ENCODE results near the gene ARHGEF7.

The ARHGEF7 gene

DNA sequence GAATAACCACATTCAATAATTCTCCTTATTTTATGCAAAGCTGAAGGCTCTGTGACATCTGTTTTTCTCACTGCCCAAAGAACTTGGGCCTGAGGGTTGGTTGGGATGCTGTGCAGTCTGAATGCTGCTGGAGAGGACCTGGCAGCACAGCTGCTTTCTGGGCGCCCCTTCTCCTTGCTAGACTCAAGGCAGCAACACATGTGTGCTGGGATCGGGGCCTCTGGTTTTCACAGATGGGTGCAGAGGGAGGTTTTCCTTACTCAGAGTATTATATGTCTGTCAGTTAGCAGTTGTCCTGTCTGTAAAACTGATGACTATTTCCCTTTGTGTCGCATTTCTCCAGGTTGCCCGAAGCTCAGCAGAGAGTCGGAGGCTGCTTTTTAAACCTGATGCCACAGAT is 152.1 kb downstream of the ARHGEF7 start:
- Mint-ChIP-seq H3K9me3 (no peaks in the 10 kb centered on the region), H3K36me3 (peaks cover 3% of the 10 kb centered on the region), H3K4me3 (no peak overlapping the region), H3K27ac (no peak overlapping the region), H3K27me3 (no peaks in the 10 kb centered on the region), H3K4me1 (peaks cover 12% of the 10 kb centered on the region)

DNA sequence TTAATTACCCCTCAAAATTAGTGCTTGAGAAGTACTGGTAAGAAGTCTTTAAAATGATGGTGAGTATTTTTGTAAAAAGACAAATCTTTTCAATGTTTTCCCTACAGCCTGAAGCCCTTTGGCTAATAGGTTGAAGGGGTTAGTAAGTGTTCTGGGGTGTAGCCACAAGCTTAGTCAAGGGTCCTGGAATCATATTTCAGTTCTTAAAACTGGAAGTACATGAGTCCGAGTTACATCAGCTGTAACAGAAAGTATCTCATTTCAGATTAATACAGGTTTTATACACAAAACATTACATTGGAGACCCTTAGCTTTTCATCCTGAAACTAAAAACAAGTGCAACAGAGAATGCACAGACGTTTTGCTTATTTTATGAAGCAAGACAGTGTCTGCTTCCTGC is 152.7 kb downstream of the ARHGEF7 start:
- peaks cover 3% of the 10 kb centered on the region for H3K36me3 Mint-ChIP-seq
- no peaks in the 10 kb centered on the region for H3K27me3 Mint-ChIP-seq
- H3K4me1 Mint-ChIP-seq: peaks cover 9% of the 10 kb centered on the region
- H3K27ac Mint-ChIP-seq: no peak overlapping the region
- no peaks in the 10 kb centered on the region for H3K9me3 Mint-ChIP-seq
- no peak overlapping the region for H3K4me3 Mint-ChIP-seq

DNA sequence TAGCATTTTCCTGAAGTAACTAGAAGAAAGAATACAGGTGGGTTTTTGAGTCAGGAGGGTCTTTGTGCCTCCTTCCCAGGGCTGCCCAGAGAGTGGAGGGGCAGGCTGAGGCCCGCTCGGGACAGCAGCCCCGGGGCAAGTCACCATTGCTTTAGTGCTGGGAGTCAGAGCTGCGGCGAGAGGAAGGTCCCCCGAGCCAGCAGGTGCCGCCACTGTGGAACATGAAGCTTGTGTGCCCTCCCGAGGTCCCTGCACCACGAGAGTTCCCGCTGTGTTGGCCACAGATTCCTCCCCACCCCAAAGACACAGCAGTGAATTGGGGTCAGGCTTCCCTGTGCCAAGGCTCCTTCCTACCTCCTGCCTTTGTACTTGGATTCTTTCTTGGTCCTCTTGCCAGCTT is 154.4 kb downstream of the ARHGEF7 start:
- H3K4me1 Mint-ChIP-seq: peaks cover 9% of the 10 kb centered on the region
- H3K27me3 Mint-ChIP-seq: no peaks in the 10 kb centered on the region
- H3K4me3 Mint-ChIP-seq: no peak overlapping the region
- H3K27ac Mint-ChIP-seq: no peak overlapping the region
- no peaks in the 10 kb centered on the region for H3K9me3 Mint-ChIP-seq
- peaks cover 3% of the 10 kb centered on the region for H3K36me3 Mint-ChIP-seq

DNA sequence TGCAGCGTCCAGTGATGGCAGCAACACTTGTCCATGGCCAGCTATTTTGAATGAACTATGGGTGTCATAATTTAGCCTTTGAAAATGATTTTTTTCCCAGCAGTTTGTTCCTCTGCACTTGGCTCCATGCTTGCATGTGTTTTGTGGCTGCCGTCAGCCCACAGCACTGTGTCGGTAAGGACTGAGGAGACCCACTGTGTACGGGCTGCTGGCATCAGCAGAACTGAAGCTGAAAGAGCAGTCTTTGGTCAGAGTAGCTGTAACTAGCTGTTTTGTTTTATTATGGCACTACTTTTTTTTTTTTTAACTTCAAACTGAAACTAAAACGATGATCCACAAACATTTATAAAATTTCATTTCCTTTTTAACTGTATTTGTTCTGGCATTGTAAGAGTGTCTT is 155.0 kb downstream of the ARHGEF7 start:
- Mint-ChIP-seq H3K27ac (no peak overlapping the region), H3K36me3 (peaks cover 3% of the 10 kb centered on the region), H3K4me3 (no peak overlapping the region), H3K9me3 (no peaks in the 10 kb centered on the region), H3K27me3 (no peaks in the 10 kb centered on the region), H3K4me1 (peaks cover 9% of the 10 kb centered on the region)

DNA sequence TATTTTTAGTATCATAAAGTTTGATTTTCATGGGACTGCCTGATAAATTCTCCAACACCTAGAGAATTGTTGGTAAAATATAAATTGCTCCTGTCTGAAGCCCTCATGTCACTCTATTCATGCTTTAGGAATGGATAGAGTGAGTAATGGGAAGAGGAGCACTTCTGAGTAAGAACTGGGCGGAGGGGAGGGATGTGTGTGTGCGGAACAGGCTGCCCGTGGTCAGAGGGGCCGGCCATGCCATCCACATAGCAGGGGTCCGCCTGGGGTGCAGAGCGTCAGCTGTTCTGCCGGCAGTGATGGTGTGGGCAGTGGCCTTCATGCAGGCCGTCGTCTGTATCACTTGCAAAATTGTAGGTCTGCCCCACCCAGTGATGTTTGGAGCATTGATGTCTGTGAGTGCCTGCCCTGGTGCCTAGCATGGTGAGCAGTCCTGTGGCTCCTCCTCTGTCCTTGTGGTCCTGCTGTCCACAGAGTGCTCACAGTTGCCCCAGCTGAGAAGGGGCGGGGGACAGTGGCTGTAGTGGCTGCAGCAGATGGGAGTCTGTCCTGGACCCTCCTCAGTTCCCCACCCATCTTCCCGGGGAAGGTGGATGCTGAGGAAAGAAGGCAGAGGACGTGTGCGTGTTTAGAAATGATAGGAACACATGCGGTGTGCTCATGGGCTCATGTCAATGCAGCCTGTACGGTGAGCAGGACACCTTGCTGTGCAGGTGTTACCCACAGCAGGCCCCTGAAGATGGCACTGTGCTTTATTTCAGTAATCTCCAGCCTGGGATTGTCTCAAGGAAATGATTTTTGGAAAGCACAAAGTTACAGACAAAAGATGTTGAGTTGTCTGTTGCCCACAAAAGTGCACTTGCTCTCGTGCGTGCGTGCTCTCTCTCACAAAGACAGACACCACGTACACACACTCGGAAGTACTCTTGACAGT is 155.9 kb downstream of the ARHGEF7 start:
- H3K4me1 Mint-ChIP-seq: peaks cover 12% of the 10 kb centered on the region
- H3K27me3 Mint-ChIP-seq: no peaks in the 10 kb centered on the region
- no peak overlapping the region for H3K27ac Mint-ChIP-seq
- H3K36me3 Mint-ChIP-seq: peaks cover 3% of the 10 kb centered on the region
- no peaks in the 10 kb centered on the region for H3K9me3 Mint-ChIP-seq
- H3K4me3 Mint-ChIP-seq: no peak overlapping the region

DNA sequence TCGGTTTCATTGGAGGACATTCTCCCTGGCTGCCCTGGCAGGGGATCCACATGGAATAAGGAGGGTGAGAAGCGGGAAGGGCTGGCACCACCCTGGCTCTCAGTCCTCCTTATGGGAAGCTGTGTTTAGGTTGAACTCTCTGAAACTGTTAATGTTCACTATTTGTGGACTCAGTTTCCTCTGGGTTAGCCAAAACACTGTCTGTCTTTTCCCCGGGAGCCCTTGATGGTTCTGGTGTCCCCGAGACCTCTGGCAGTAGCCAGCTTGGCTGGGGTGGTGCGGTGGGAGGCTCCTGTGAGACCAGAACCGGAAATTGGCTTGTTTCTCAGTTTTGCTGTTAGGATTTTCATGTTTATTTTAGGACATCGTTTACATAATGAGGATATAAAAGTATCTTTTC is 157.0 kb downstream of the ARHGEF7 start:
- peaks cover 9% of the 10 kb centered on the region for H3K4me1 Mint-ChIP-seq
- H3K4me3 Mint-ChIP-seq: no peak overlapping the region
- H3K27ac Mint-ChIP-seq: no peak overlapping the region
- no peaks in the 10 kb centered on the region for H3K9me3 Mint-ChIP-seq
- peaks cover under 1% of the 10 kb centered on the region for H3K36me3 Mint-ChIP-seq
- no peaks in the 10 kb centered on the region for H3K27me3 Mint-ChIP-seq

DNA sequence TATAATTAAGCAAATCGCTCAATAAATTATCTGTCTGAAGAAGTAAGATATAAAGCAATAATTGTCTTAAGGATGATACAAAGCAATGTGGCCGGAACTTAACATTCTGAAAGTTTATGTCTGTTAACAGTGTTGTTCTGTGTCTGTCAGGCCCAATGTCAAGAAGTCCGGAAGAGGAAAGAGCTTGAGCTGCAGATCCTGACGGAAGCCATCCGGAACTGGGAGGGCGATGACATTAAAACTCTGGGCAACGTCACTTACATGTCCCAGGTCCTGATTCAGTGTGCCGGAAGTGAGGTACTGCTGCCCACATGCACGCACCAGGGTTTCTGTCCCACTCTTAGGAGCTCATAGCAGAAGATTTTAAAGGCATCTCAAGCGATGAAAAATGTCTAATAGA is 160.3 kb downstream of the ARHGEF7 start:
- Mint-ChIP-seq H3K27ac (no peak overlapping the region), H3K9me3 (no peaks in the 10 kb centered on the region), H3K27me3 (no peaks in the 10 kb centered on the region), H3K36me3 (peaks cover 7% of the 10 kb centered on the region), H3K4me1 (peaks cover 6% of the 10 kb centered on the region), H3K4me3 (no peak overlapping the region)

DNA sequence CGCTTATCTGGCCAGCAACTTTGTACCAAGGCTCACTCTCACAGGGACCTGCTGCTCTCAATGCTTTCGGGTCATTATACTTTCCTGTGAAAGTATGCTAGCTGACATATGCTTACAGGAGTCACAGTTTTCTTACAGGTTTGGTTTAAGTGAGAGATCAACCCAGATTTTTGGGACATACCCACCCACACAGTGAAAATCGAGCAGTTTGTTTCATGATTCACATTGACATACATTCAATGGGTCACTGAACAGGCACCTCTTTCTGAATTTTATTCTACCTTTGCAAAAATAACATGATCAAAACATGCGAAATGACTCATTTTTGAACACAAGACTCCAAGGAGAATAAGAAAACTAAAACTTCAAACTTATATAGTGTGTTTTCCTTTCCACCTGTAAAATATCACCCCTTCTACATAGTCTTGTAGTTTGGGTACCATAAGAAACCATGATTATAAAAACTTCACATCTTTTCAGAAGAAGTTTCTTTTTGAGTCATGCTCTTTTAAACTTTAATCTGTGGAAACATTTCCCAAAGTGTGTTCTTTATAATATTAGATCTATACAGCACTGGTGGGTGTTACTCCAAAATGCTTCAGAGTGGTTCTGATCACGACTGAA is 161.0 kb downstream of the ARHGEF7 start:
- H3K36me3 Mint-ChIP-seq: peaks cover 12% of the 10 kb centered on the region
- H3K4me3 Mint-ChIP-seq: no peak overlapping the region
- H3K9me3 Mint-ChIP-seq: no peaks in the 10 kb centered on the region
- no peak overlapping the region for H3K27ac Mint-ChIP-seq
- H3K4me1 Mint-ChIP-seq: peaks cover 5% of the 10 kb centered on the region
- no peaks in the 10 kb centered on the region for H3K27me3 Mint-ChIP-seq

DNA sequence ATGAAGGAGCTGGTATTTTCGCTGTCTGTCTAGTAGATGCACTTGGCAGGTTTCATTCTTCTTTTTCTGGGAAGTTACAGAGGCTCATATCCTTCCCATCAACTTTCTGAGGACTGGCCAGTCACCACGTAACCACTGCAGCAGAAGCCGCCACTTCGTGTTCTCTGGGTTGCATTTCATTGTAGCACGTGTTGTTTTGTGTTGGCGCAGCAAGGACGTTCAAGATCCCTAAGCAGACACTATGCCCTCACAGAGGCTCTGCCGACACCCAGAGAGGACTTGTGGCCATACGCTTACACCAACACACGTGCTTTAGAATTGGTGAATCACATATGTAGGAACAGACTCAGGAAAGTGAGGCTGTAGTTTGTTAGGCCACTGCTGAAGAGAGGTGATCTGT is 163.1 kb downstream of the ARHGEF7 start:
- no peaks in the 10 kb centered on the region for H3K27me3 Mint-ChIP-seq
- H3K27ac Mint-ChIP-seq: no peak overlapping the region
- no peaks in the 10 kb centered on the region for H3K9me3 Mint-ChIP-seq
- H3K36me3 Mint-ChIP-seq: peaks cover 13% of the 10 kb centered on the region
- H3K4me1 Mint-ChIP-seq: peaks cover 5% of the 10 kb centered on the region
- H3K4me3 Mint-ChIP-seq: no peak overlapping the region

DNA sequence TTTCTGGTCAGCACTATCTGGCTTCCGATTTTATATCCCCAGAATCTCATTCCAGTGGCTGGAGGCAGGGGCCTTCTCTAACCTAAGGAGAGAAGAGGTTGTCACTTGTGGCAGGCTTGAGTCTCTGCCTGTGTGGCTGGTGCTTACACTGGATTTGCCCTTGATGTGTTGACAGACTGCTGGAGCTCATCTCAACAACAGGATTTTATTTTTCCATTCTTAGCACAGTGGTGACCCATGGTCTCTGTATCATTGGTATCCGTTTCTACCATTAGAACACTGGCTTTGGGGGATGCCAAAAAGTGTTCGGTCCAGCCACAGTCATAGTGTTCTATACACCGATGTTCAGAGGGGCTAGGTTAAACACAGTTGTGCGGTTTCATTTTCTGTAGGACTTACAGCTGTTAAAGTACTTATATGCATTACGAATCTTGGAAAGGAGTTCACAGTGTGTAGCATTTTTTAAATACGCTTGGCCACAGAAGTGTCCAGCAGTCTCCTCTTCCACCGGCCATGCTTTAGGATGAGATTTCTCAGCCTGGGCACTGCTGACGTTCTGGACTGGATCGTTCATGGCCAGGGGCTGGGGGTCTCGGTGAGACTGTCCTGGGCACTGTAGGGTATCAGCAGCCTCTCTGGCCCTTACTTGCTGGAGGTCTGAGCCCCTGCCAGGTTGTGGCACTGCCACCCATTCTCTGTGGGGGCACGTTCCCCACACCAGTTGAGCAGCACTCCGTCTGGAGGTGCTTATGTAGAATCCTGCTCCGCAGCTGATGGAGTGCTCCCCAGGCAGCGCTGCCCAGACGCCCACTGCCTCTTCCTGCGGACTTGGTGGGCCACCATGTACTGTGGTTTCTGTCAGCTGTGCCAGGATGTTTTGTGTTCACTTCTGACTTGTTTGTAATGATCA is 163.9 kb downstream of the ARHGEF7 start:
- Mint-ChIP-seq H3K4me1 (peaks cover 5% of the 10 kb centered on the region), H3K9me3 (no peaks in the 10 kb centered on the region), H3K36me3 (peaks cover 19% of the 10 kb centered on the region), H3K27ac (no peak overlapping the region), H3K27me3 (no peaks in the 10 kb centered on the region), H3K4me3 (no peak overlapping the region)

DNA sequence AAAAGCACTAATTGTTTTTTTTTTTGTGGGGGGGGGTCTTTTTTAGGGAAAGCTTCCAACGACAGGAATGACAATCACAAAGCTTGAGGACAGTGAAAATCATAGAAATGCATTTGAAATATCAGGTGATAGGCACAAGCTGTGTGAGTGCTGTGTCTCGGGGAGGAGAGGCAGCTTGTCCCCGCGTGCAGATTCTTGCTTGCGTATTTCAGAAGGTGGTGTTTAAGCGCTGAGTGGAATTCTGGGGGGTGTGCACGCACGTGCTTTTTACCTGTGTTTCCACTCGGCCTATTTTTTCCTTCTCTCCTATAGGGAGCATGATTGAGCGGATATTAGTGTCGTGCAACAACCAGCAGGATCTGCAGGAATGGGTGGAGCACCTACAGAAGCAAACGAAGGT is 165.1 kb downstream of the ARHGEF7 start:
- H3K27me3 Mint-ChIP-seq: no peaks in the 10 kb centered on the region
- H3K4me1 Mint-ChIP-seq: peaks cover 5% of the 10 kb centered on the region
- H3K9me3 Mint-ChIP-seq: no peaks in the 10 kb centered on the region
- peaks cover 22% of the 10 kb centered on the region for H3K36me3 Mint-ChIP-seq
- H3K4me3 Mint-ChIP-seq: no peak overlapping the region
- H3K27ac Mint-ChIP-seq: no peak overlapping the region

DNA sequence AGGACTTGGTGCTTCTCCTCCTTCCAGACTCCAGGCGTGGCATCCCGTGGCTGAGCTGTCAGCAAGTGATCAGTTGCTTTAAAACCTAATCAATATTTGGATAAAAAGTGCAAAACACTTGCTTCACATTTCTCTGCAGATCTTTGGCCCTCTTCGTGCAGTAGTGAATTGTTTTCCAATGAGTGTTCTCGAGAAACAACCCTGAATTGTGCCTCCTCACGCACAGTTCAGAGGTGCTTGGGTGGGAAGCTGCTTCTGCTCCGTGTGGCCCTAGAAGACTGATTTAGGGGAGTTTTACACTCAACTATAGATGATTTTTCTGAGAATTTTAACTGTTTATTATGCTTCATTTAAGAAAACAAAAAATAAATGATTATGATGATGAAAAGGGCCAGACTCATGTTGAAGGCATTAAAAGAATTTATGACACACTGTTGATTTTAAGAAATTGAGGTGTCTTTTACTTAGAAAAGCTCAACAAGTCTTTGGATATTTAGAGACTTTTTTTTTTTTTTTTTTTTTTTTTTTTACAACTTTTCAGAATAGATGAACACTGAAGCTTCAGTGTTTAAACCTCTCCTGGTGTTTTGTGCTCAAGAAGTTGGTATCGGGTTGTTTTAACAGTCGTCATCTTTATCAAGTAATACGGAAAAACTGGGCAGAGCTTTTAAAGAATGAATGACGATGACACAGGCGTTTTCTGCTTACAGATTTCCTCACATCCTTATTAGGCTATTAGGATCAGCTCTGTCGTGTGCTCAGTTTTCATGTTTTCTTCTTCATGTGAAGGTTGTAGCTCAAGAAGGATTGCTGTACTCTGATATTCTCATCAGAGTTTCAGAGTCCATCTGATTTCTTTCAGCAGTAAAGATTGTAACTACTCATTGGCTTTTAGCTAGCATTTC is 165.8 kb downstream of the ARHGEF7 start:
- Mint-ChIP-seq H3K36me3 (peaks cover 25% of the 10 kb centered on the region), H3K4me3 (no peak overlapping the region), H3K4me1 (peaks cover 2% of the 10 kb centered on the region), H3K9me3 (no peaks in the 10 kb centered on the region), H3K27ac (no peak overlapping the region), H3K27me3 (no peaks in the 10 kb centered on the region)

DNA sequence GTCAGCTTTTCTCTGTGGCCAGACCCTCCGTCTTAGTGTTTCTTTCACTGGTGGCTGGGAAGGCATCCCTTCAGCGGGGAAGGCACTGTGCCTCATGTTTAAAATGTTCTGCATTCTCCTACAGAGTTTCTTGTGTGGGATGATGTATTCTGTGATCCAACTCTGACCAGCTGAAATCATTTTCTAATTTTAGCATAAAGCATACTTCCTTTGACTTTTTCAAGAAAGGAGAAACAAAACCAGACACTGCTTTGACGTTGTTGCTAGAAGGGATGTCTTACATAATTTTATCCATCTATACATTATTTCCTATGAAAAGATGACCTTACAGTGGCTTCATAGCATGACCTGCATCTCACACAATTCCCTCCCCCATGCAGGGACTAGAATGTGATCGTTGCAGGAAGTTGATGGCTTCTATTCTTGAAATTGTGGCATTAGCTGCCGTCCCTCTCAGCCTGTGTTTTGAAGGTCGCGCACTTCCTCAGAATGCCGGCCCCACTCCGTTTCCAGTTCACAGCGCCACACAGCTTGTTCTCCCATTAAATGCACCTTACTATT is 166.7 kb downstream of the ARHGEF7 start:
- no peak overlapping the region for H3K4me3 Mint-ChIP-seq
- peaks cover 28% of the 10 kb centered on the region for H3K36me3 Mint-ChIP-seq
- H3K27me3 Mint-ChIP-seq: no peaks in the 10 kb centered on the region
- H3K4me1 Mint-ChIP-seq: no peaks in the 10 kb centered on the region
- H3K9me3 Mint-ChIP-seq: no peaks in the 10 kb centered on the region
- no peak overlapping the region for H3K27ac Mint-ChIP-seq

DNA sequence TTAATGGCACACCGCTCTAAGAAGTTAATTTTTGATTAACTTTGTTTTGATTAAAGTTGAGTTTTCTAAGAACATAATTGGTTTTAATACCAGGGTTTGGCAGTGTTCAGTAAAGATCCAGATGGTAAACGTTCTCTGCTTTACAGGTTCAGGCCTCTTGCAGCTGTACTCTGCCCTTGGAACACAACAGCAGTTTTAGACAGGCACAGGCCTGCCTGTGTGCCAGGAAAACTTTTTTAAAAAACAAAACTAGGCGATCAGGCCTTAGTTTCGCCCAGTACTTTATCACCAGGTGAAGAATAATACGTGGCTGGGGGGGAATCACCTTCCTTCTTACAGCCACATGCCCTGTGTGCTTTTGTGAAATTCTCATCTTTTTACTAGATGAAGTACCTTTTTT is 167.3 kb downstream of the ARHGEF7 start:
- Mint-ChIP-seq H3K27me3 (no peaks in the 10 kb centered on the region), H3K36me3 (peaks cover 32% of the 10 kb centered on the region), H3K4me3 (no peak overlapping the region), H3K4me1 (no peaks in the 10 kb centered on the region), H3K9me3 (no peaks in the 10 kb centered on the region), H3K27ac (no peak overlapping the region)

All from activated naive CD4-positive, alpha-beta T cell treated with anti-CD3 and anti-CD28 coated beads, Interleukin-2, amount 50 U/mL, for 24 hours (primary cell).